H9 (cell line): Measurements from ENCODE around the gene RGL1. TPM values are rescaled to one million over a fixed set of nuclear protein-coding genes. Genes with fewer than 3 reads are reported as not detected.

Source experiments
- DNase-seq: peaks from one replicate; pipeline ENCODE4 v3.0.0-alpha.2; 2017
- H2AFZ ChIP-seq: one replicate; pipeline ENCODE4 v1.6.1; 2013; ENCODE audit warnings: mild to moderate bottlenecking, low read length, control low read depth, moderate library complexity
- H2AK5ac ChIP-seq: 2 replicates; pipeline ENCODE4 v1.6.1; 2013; ENCODE audit warnings: low read length, control low read depth, mixed read lengths; ENCODE audit not compliant: insufficient read length
- H2BK120ac ChIP-seq: one replicate; pipeline ENCODE4 v1.6.1; 2013; ENCODE audit warnings: low read depth, mild to moderate bottlenecking, low read length, control low read depth, inconsistent platforms; ENCODE audit not compliant: poor library complexity, severe bottlenecking
- H2BK12ac ChIP-seq: 2 replicates; pipeline ENCODE4 v1.6.1; 2013; ENCODE audit warnings: low read length, control low read depth, mixed read lengths, low read depth; ENCODE audit not compliant: insufficient read length
- H2BK15ac ChIP-seq: 2 replicates; pipeline ENCODE4 v1.6.1; 2013; ENCODE audit warnings: low read depth, low read length, control low read depth
- H2BK20ac ChIP-seq: one replicate; pipeline ENCODE4 v1.6.1; 2013; ENCODE audit warnings: low read depth, mild to moderate bottlenecking, low read length, control low read depth, inconsistent platforms; ENCODE audit not compliant: poor library complexity, severe bottlenecking
- H2BK5ac ChIP-seq: 2 replicates; pipeline ENCODE4 v1.6.1; 2013; ENCODE audit warnings: low read length, control low read depth, mixed read lengths; ENCODE audit not compliant: insufficient read length
- H3K14ac ChIP-seq: 2 replicates; pipeline ENCODE4 v1.6.1; 2013; ENCODE audit warnings: low read length, control low read depth; ENCODE audit not compliant: insufficient read depth
- H3K18ac ChIP-seq: 2 replicates; pipeline ENCODE4 v1.6.1; 2013; ENCODE audit warnings: low read depth, mild to moderate bottlenecking, mixed read lengths, low read length, control low read depth; ENCODE audit not compliant: insufficient read length
- H3K23ac ChIP-seq: 2 replicates; pipeline ENCODE4 v1.6.1; 2013; ENCODE audit warnings: low read length, control low read depth, mixed read lengths, low read depth; ENCODE audit not compliant: insufficient read length
- H3K23me2 ChIP-seq: 2 replicates; pipeline ENCODE4 v1.6.1; 2013; ENCODE audit warnings: low read depth, mild to moderate bottlenecking, mixed read lengths, low read length, control low read depth; ENCODE audit not compliant: insufficient read length, poor library complexity, severe bottlenecking
- H3K27ac ChIP-seq: 2 replicates; pipeline ENCODE4 v1.5.1; 2013; ENCODE audit warnings: low read length, control low read depth, mixed read lengths, low read depth; ENCODE audit not compliant: insufficient read length
- H3K27me3 ChIP-seq: 2 replicates; pipeline ENCODE4 v1.6.1; 2013; ENCODE audit warnings: low read length, control low read depth, inconsistent platforms; ENCODE audit not compliant: insufficient read depth
- H3K4ac ChIP-seq: 2 replicates; pipeline ENCODE4 v1.6.1; 2013; ENCODE audit warnings: low read depth, mild to moderate bottlenecking, control low read depth, inconsistent platforms, low read length, moderate library complexity
- H3K4me1 ChIP-seq: 2 replicates; pipeline ENCODE4 v1.6.1; 2013; ENCODE audit warnings: low read length, control low read depth, inconsistent platforms; ENCODE audit not compliant: insufficient read depth
- H3K4me2 ChIP-seq: 2 replicates; pipeline ENCODE4 v1.6.1; 2013; ENCODE audit warnings: low read length, control low read depth, mixed read lengths; ENCODE audit not compliant: insufficient read length, insufficient read depth
- H3K56ac ChIP-seq: 2 replicates; pipeline ENCODE4 v1.6.1; 2013; ENCODE audit warnings: low read depth, mild to moderate bottlenecking, mixed read lengths, low read length, control low read depth; ENCODE audit not compliant: insufficient read length
- H3K79me1 ChIP-seq: 2 replicates; pipeline ENCODE4 v1.6.1; 2013; ENCODE audit warnings: low read depth, mild to moderate bottlenecking, moderate library complexity, low read length, control low read depth, inconsistent platforms; ENCODE audit not compliant: insufficient read depth, poor library complexity, severe bottlenecking
- H3K79me2 ChIP-seq: 2 replicates; pipeline ENCODE4 v1.6.1; 2013; ENCODE audit warnings: low read length, control low read depth, inconsistent platforms; ENCODE audit not compliant: insufficient read depth
- H3K9ac ChIP-seq: 2 replicates; pipeline ENCODE4 v1.6.1; 2013; ENCODE audit warnings: low read length, control low read depth, mixed read lengths; ENCODE audit not compliant: insufficient read length; ENCODE audit errors: extremely low read depth
- H3K9me3 ChIP-seq: one replicate; pipeline ENCODE4 v1.6.1; 2013; ENCODE audit warnings: low read depth, low read length, inconsistent platforms; ENCODE audit not compliant: control insufficient read depth
- H3T11ph ChIP-seq: one replicate; pipeline ENCODE4 v1.6.1; 2013; ENCODE audit warnings: mild to moderate bottlenecking, low read length, control low read depth, inconsistent platforms
- H4K20me1 ChIP-seq: one replicate; pipeline ENCODE4 v1.6.1; 2013; ENCODE audit not compliant: control insufficient read depth, insufficient read length, insufficient read depth
- H4K5ac ChIP-seq: 2 replicates; pipeline ENCODE4 v1.6.1; 2013; ENCODE audit warnings: low read depth, mild to moderate bottlenecking, mixed read lengths, low read length, control low read depth; ENCODE audit not compliant: insufficient read length
- H4K8ac ChIP-seq: replicated peaks from 2 replicates; pipeline ENCODE4 v1.6.1; 2013; ENCODE audit warnings: low read length, control low read depth, mixed read lengths, low read depth; ENCODE audit not compliant: insufficient read length
- H4K91ac ChIP-seq: 2 replicates; pipeline ENCODE4 v1.6.1; 2013; ENCODE audit warnings: low read depth, mild to moderate bottlenecking, moderate library complexity, mixed read lengths, low read length, control low read depth; ENCODE audit not compliant: insufficient read length
- H3K27ac Mint-ChIP-seq, 3 experiments: 2 replicates in 2 of 3; 3 replicates in 1 of 3; pipeline ENCODE4 v1.8.0; 2020 to 2021; ENCODE audit warnings: mixed read lengths in 3 of 3, mild to moderate bottlenecking in 1 of 3, moderate library complexity in 1 of 3
- H3K27me3 Mint-ChIP-seq: 2 replicates; pipeline ENCODE4 v1.8.0; 2021; ENCODE audit warnings: low read depth, mild to moderate bottlenecking, moderate library complexity, mixed read lengths
- H3K36me3 Mint-ChIP-seq, 3 experiments: 2 replicates in 2 of 3; 3 replicates in 1 of 3; pipeline ENCODE4 v1.8.0; 2020 to 2021; ENCODE audit warnings: low read depth in 3 of 3, mixed read lengths in 3 of 3; ENCODE audit not compliant: insufficient read depth in 1 of 3
- H3K4me1 Mint-ChIP-seq, 2 experiments: 2 replicates each; pipeline ENCODE4 v1.8.0; 2020; ENCODE audit warnings: mixed read lengths in 2 of 2
- H3K4me3 Mint-ChIP-seq, 2 experiments: 2 replicates in 1 of 2; 3 replicates in 1 of 2; pipeline ENCODE4 v1.8.0; 2020 to 2021; ENCODE audit warnings: mild to moderate bottlenecking in 2 of 2, mixed read lengths in 2 of 2, moderate library complexity in 1 of 2
- H3K9me3 Mint-ChIP-seq, 2 experiments: 2 replicates in 1 of 2; 3 replicates in 1 of 2; pipeline ENCODE4 v1.8.0; 2020; ENCODE audit warnings: mild to moderate bottlenecking in 2 of 2, mixed read lengths in 2 of 2, moderate library complexity in 1 of 2
- CTCF ChIP-seq: fragments of 200-600 bp; sonication (generic); conservative IDR thresholded peaks from 3 replicates; pipeline ENCODE4 v1.8.0; 2021; ENCODE audit warnings: antibody characterized with exemption, mild to moderate bottlenecking
- WGBS: extraction: QIAGEN DNeasy Blood & Tissue Kit; methylation state at CpG from one replicate; pipeline ENCODE4 v1.1.7; 2013; ENCODE audit warnings: missing lambda C conversion rate, low lambda C conversion rate, mixed read lengths; ENCODE audit not compliant: insufficient read length; ENCODE audit errors: extremely low coverage; 5-methylcytosine and 5-hydroxymethylcytosine counted together
- total RNA-seq: library from RNA; stranded (reverse); gene quantifications from 2 replicates; pipeline ENCODE4 v1.2.1, GENCODE V29; 2021

Gene RGL1
- total RNA-seq, 1 experiment from 2014 or later: 1.4 TPM

- no peaks in the 10 kb centered on the region; a peak in 1 of 4 replicates for H3K4me1 Mint-ChIP-seq
These were observed 54.9 kb downstream of the RGL1 start for GRCh38 chr1:183859831-183860230.

More at GRCh38 chr1:183859831-183860230, 54.9 kb downstream of the RGL1 start:
- Mint-ChIP-seq H3K9me3 (no peaks in the 10 kb centered on the region), H3K27me3 (no peaks in the 10 kb centered on the region), H3K36me3 (no peaks in the 10 kb centered on the region), H3K27ac (no peak overlapping the region), H3K4me3 (no peak overlapping the region)
- Histone ChIP-seq H3K18ac (no peak overlapping the region), H2AK5ac (no peak overlapping the region), H4K5ac (no peak overlapping the region), H4K8ac (no peak overlapping the region), H3K4me1 (no peaks in the 10 kb centered on the region), H2BK15ac (no peak overlapping the region), H3K4ac (no peak overlapping the region), H3K79me2 (no peaks in the 10 kb centered on the region), H3K27me3 (no peaks in the 10 kb centered on the region), H2BK120ac (no peak overlapping the region), H3K79me1 (no peaks in the 10 kb centered on the region), H2BK5ac (no peak overlapping the region), H3K9ac (no peak overlapping the region), H4K91ac (no peak overlapping the region), H3K27ac (no peak overlapping the region), H3K14ac (no peak overlapping the region), H3K4me2 (no peak overlapping the region), H3K56ac (no peak overlapping the region), H4K20me1 (no peaks in the 10 kb centered on the region), H2BK20ac (no peak overlapping the region), H3K9me3 (no peaks in the 10 kb centered on the region), H2BK12ac (no peak overlapping the region), H3T11ph (no peak overlapping the region), H2AFZ (no peak overlapping the region), H3K23ac (no peak overlapping the region), H3K23me2 (no peaks in the 10 kb centered on the region)
- no CpG with 5 or more reads among the region's 3 CpGs for WGBS
- DNase-seq: no peak
- TF ChIP-seq CTCF: no peak
